Esophagus (tissue), 2 donors: ENCODE measurements around the gene RFFL. TPM values are rescaled to one million over a fixed set of nuclear protein-coding genes. Genes with fewer than 3 reads are reported as not detected.

ENCODE experiments used
- H3K27ac ChIP-seq, 2 donors: one replicate each; pipeline ENCODE4 v1.5.1; 2013; ENCODE audit warnings: low read depth in 2 of 2, mild to moderate bottlenecking in 2 of 2, inconsistent platforms in 1 of 2, low read length in 1 of 2, moderate library complexity in 1 of 2
- H3K27me3 ChIP-seq, 2 donors: one replicate each; pipeline ENCODE4 v1.6.1; 2013; ENCODE audit warnings: low read length in 2 of 2, control low read depth in 1 of 2, mild to moderate bottlenecking in 1 of 2; ENCODE audit not compliant: insufficient read depth in 2 of 2, control insufficient read depth in 1 of 2
- H3K36me3 ChIP-seq, 2 donors: one replicate each; pipeline ENCODE4 v1.6.1; 2013; ENCODE audit warnings: low read length in 1 of 2; ENCODE audit not compliant: control insufficient read depth in 2 of 2, insufficient read depth in 2 of 2
- H3K4me1 ChIP-seq, 2 donors: one replicate each; pipeline ENCODE4 v1.6.1; 2013; ENCODE audit warnings: low read length in 1 of 2; ENCODE audit not compliant: control insufficient read depth in 2 of 2, insufficient read depth in 2 of 2
- H3K4me3 ChIP-seq, 2 donors: one replicate each; pipeline ENCODE4 v1.5.1; 2013; ENCODE audit warnings: low read length in 2 of 2, mild to moderate bottlenecking in 2 of 2, low read depth in 1 of 2, moderate library complexity in 1 of 2
- H3K9me3 ChIP-seq, 2 donors: one replicate each; pipeline ENCODE4 v1.6.1; 2013; ENCODE audit warnings: mild to moderate bottlenecking in 2 of 2, low read depth in 1 of 2, low read length in 1 of 2, moderate library complexity in 1 of 2; ENCODE audit not compliant: control insufficient read depth in 2 of 2, insufficient read depth in 1 of 2
- WGBS, 2 donors: extraction: QIAGEN DNeasy Blood & Tissue Kit; methylation state at CpG; one replicate each; pipeline ENCODE4 v1.1.7; 2013; 5-methylcytosine and 5-hydroxymethylcytosine counted together
- polyA plus RNA-seq, 2 donors: library from polyadenylated mRNA; stranded (reverse); fragments of 200-250 nt; gene quantifications; one replicate each; pipeline ENCODE4 v1.2.3, GENCODE V29; 2013
- donor health status: healthy with polysubstance abuse.
- donor health status: Bipolar disorder and iron deficiency.

Gene RFFL
- polyA plus RNA-seq, 2 donors, result 13.0 to 18.1 TPM

GRCh38 chr17:34979153-34979552, 84.4 kb downstream of the RFFL start:
- WGBS, 2 donors, result 90 to 92% methylated on average over 7 of the region's 7 CpGs
- H3K36me3 ChIP-seq, result no peaks in the 10 kb centered on the region

GRCh38 chr17:34974794-34975785, 88.4 kb downstream of the RFFL start:
- H3K27me3 ChIP-seq, result no peaks in the 10 kb centered on the region
- 77 to 79% methylated on average over 3 of the region's 3 CpGs for WGBS, 2 donors
- no peaks in the 10 kb centered on the region for H3K4me1 ChIP-seq
- no peak overlapping the region for H3K4me3 ChIP-seq
- no peaks in the 10 kb centered on the region for H3K9me3 ChIP-seq
- H3K27ac ChIP-seq, result no peak overlapping the region
- no peaks in the 10 kb centered on the region for H3K36me3 ChIP-seq

More at GRCh38 chr17:34979153-34979552, 84.4 kb downstream of the RFFL start:
- H3K9me3 ChIP-seq, result no peaks in the 10 kb centered on the region
- peaks cover 0 to 5% of the 10 kb centered on the region in 2 donors for H3K4me1 ChIP-seq
- no peak overlapping the region for H3K4me3 ChIP-seq
- H3K27me3 ChIP-seq, result no peaks in the 10 kb centered on the region
- no peak overlapping the region for H3K27ac ChIP-seq

- Histone ChIP-seq H3K4me1 (no peaks in the 10 kb centered on the region), H3K9me3 (no peaks in the 10 kb centered on the region), H3K36me3 (no peaks in the 10 kb centered on the region), H3K4me3 (no peak overlapping the region), H3K27ac (no peak overlapping the region), H3K27me3 (no peaks in the 10 kb centered on the region)
- 37 to 46% methylated on average over 2 of the region's 2 CpGs for WGBS, 2 donors
Measured at GRCh38 chr17:34974179-34974578, 89.3 kb downstream of the RFFL start.

- no peaks in the 10 kb centered on the region for H3K9me3 ChIP-seq
- peak within 1 kb of the TSS; percentile 88 to 99 for H3K4me3 ChIP-seq
- no peaks in the 10 kb centered on the region for H3K27me3 ChIP-seq
- H3K4me1 ChIP-seq, result no peaks in the 10 kb centered on the region
- H3K36me3 ChIP-seq, result no peaks in the 10 kb centered on the region
- peak within 1 kb of the TSS; percentile 84 to 98 for H3K27ac ChIP-seq
- WGBS, 2 donors, result 0 to 1% methylated on average over 65 of the region's 65 CpGs
Measured at GRCh38 chr17:34961093-34961911, 102.2 kb downstream of the RFFL start, which contains the start of the genes CCT6B and ZNF830. CCT6B (minus strand) TSS chr17:34961460; CDS start chr17:34961393, 67 bp downstream. ZNF830 (plus strand) TSS chr17:34961540; CDS start chr17:34961567, 27 bp downstream.

GRCh38 chr17:34958438-34958837, 105.1 kb downstream of the RFFL start:
- H3K4me1 ChIP-seq, result no peaks in the 10 kb centered on the region
- no peaks in the 10 kb centered on the region for H3K9me3 ChIP-seq
- no peaks in the 10 kb centered on the region for H3K27me3 ChIP-seq
- no peaks in the 10 kb centered on the region for H3K36me3 ChIP-seq
- no peak overlapping the region for H3K27ac ChIP-seq
- no peak overlapping the region for H3K4me3 ChIP-seq
- WGBS, 2 donors, result 74 to 77% methylated on average over 1 of the region's 1 CpG

Other genes with a start within 250 kb of the RFFL start
- 1 to 10 TPM in 1 of 2 donors, under 1 TPM in 1; 0.80 to 1.0 TPM for gene CCT6B, start 102.2 kb downstream of the RFFL start, polyA plus RNA-seq
- 1 to 10 TPM; 6.5 to 7.9 TPM for gene ZNF830, start 102.2 kb downstream of the RFFL start, polyA plus RNA-seq
- gene LIG3, start 83.2 kb downstream of the RFFL start, polyA plus RNA-seq, result 1 to 10 TPM; 6.2 to 9.2 TPM
- 1 to 10 TPM; 2.7 to 3.8 TPM for gene RAD51D, start 56.2 kb upstream of the RFFL start, polyA plus RNA-seq
- under 1 TPM; 0.02 to 0.10 TPM for gene FNDC8, start 57.9 kb upstream of the RFFL start, polyA plus RNA-seq
- gene NLE1, start 78.6 kb upstream of the RFFL start, polyA plus RNA-seq, result 1 to 10 TPM; 3.8 to 8.7 TPM
- under 1 TPM; 0.01 to 0.02 TPM for gene UNC45B, start 84.1 kb upstream of the RFFL start, polyA plus RNA-seq
- not detected for gene SLC35G3, start 130.7 kb upstream of the RFFL start, polyA plus RNA-seq
- gene SLFN5, start 179.4 kb upstream of the RFFL start, polyA plus RNA-seq, result 1 to 10 TPM; 2.8 to 3.1 TPM